Ishikawa (cell line): Measurements from ENCODE around the gene RMRP.

ENCODE experiments used
- CEBPB ChIP-seq: IDR thresholded peaks from 2 replicates; pipeline ENCODE4 v1.6.1; 2012
- EGR1 ChIP-seq: IDR thresholded peaks from 2 replicates; pipeline ENCODE4 v1.6.1; 2012
- EP300 ChIP-seq: IDR thresholded peaks from 2 replicates; pipeline ENCODE4 v1.6.1; 2012; ENCODE audit warnings: borderline replicate concordance
- FOXM1 ChIP-seq: IDR thresholded peaks from 2 replicates; pipeline ENCODE4 v1.6.1; 2012; ENCODE audit warnings: low read depth, borderline replicate concordance
- RAD21 ChIP-seq: IDR thresholded peaks from 2 replicates; pipeline ENCODE4 v1.6.1; 2012; ENCODE audit warnings: low read depth
- REST ChIP-seq: IDR thresholded peaks from 2 replicates; pipeline ENCODE4 v1.6.1; 2012; ENCODE audit warnings: low read depth, mild to moderate bottlenecking
- TAF1 ChIP-seq: IDR thresholded peaks from 2 replicates; pipeline ENCODE4 v1.6.1; 2012; ENCODE audit warnings: low read depth, mild to moderate bottlenecking
- YY1 ChIP-seq: IDR thresholded peaks from 2 replicates; pipeline ENCODE4 v1.6.1; 2012; ENCODE audit warnings: low read depth
- ZBTB7A ChIP-seq: IDR thresholded peaks from 2 replicates; pipeline ENCODE4 v1.6.1; 2012; ENCODE audit warnings: low read depth
- TF ChIP-seq, protein P1 (sequence below): IDR thresholded peaks from 2 replicates; pipeline ENCODE4 v1.6.1; 2012
- TF ChIP-seq, protein P2 (sequence below): IDR thresholded peaks from 2 replicates; pipeline ENCODE4 v1.6.1; 2012

GRCh38 chr9:35706951-35707350 lies 49.1 kb upstream of the RMRP start:
- no peak for TF ChIP-seq EP300
- TF ChIP-seq YY1: no peak
- TF ChIP-seq REST: no peak
- TF ChIP-seq, protein P1, sequence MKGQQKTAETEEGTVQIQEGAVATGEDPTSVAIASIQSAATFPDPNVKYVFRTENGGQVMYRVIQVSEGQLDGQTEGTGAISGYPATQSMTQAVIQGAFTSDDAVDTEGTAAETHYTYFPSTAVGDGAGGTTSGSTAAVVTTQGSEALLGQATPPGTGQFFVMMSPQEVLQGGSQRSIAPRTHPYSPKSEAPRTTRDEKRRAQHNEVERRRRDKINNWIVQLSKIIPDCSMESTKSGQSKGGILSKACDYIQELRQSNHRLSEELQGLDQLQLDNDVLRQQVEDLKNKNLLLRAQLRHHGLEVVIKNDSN: no peak
- no peak for TF ChIP-seq CEBPB
- TF ChIP-seq, protein P2, sequence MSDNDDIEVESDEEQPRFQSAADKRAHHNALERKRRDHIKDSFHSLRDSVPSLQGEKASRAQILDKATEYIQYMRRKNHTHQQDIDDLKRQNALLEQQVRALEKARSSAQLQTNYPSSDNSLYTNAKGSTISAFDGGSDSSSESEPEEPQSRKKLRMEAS: no peak
- no peak for TF ChIP-seq ZBTB7A
- TF ChIP-seq RAD21: no peak
- no peak for TF ChIP-seq TAF1
- no peak for TF ChIP-seq FOXM1
- no peak for TF ChIP-seq EGR1
